Ovary (tissue), 3 donors: Measurements from ENCODE around the gene AFAP1.

Experiments
- CTCF ChIP-seq, 3 donors: fragments of 450-650 bp in 2 of 3; fragments of 200-600 bp in 1 of 3; IDR thresholded peaks; one replicate each; pipeline versions ENCODE4 v1.5.1 to v1.8.0; 2016 to 2022; ENCODE audit warnings: antibody characterized with exemption in 3 of 3, mild to moderate bottlenecking in 1 of 3
- POLR2A ChIP-seq: fragments of 450-650 bp; IDR thresholded peaks from one replicate; pipeline ENCODE4 v1.6.1; 2017; ENCODE audit warnings: antibody characterized with exemption, mild to moderate bottlenecking, moderate library complexity
- donor health status: DM: no; HTN: no; CAD: no.

- TF ChIP-seq CTCF (IDR thresholded peaks at IDR 0.05) (no peak), POLR2A (no peak)
Measured at GRCh38 chr4:7821245-7822136, 118.2 kb downstream of the AFAP1 start.
